Sigmoid colon (tissue), 7 donors: Measurements from ENCODE around the gene TIMP2. TPM values are rescaled to one million over a fixed set of nuclear protein-coding genes. Genes with fewer than 3 reads are reported as not detected.

Experiments used
- DNase-seq: peaks from one replicate; pipeline ENCODE4 v3.0.0-alpha.2; 2019
- H3K27ac ChIP-seq, 4 donors: fragments of 200-600 bp; sonication (generic); one replicate each; pipeline ENCODE4 v1.5.1; 2016 to 2019; ENCODE audit warnings: mild to moderate bottlenecking in 1 of 4
- H3K27me3 ChIP-seq, 3 donors: fragments of 200-600 bp; sonication (generic); one replicate each; pipeline ENCODE4 v1.5.1; 2019; ENCODE audit warnings: mild to moderate bottlenecking in 1 of 3
- H3K36me3 ChIP-seq, 4 donors: fragments of 200-600 bp; sonication (generic); one replicate each; pipeline ENCODE4 v1.5.1; 2016 to 2019
- H3K4me1 ChIP-seq, 4 donors: fragments of 200-600 bp; sonication (generic); one replicate each; pipeline ENCODE4 v1.5.1; 2017 to 2019
- H3K4me3 ChIP-seq, 4 donors: fragments of 200-600 bp; sonication (generic); one replicate each; pipeline ENCODE4 v1.5.1; 2017 to 2019; ENCODE audit warnings: mild to moderate bottlenecking in 2 of 4, moderate library complexity in 1 of 4
- H3K9me3 ChIP-seq, 4 donors: fragments of 200-600 bp in 3 of 4; sonication (generic) in 3 of 4; one replicate each; pipeline versions ENCODE4 v1.5.1 to v1.6.1; 2013 to 2019
- CTCF ChIP-seq, 4 experiments: fragments of 450-650 bp in 3 of 4; fragments of 200-600 bp in 1 of 4; IDR thresholded peaks; one replicate each; pipeline ENCODE4 v1.5.1; 2016 to 2019; ENCODE audit warnings: antibody characterized with exemption in 4 of 4, mild to moderate bottlenecking in 3 of 4, moderate library complexity in 2 of 4
- EP300 ChIP-seq, 4 donors: sonication (generic); formaldehyde crosslinking; IDR thresholded peaks; one replicate each; pipeline ENCODE4 v1.6.1; 2017; ENCODE audit warnings: antibody characterized with exemption in 4 of 4
- POLR2A ChIP-seq, 2 donors: fragments of 450-650 bp; IDR thresholded peaks; one replicate each; pipeline ENCODE4 v1.6.1; 2016; ENCODE audit warnings: antibody characterized with exemption in 2 of 2, mild to moderate bottlenecking in 2 of 2, moderate library complexity in 2 of 2
- POLR2AphosphoS5 ChIP-seq, 4 donors: sonication (generic); formaldehyde crosslinking; IDR thresholded peaks; one replicate each; pipeline ENCODE4 v1.6.1; 2017; ENCODE audit warnings: antibody characterized with exemption in 4 of 4
- WGBS, 2 donors: extraction: QIAGEN DNeasy Blood & Tissue Kit; methylation state at CpG; one replicate each; pipeline ENCODE4 v1.1.7; 2013; 5-methylcytosine and 5-hydroxymethylcytosine counted together
- intact Hi-C: fragments of 100-400 bp; cut with DNase I; formaldehyde crosslinking; loops from one replicate; pipeline ENCODE4 v1.15.1; 2023
- polyA plus RNA-seq, 3 donors: library from polyadenylated mRNA; stranded (reverse); fragments of 200-250 nt; gene quantifications; one replicate each; pipeline ENCODE4 v1.2.3, GENCODE V29; 2013
- total RNA-seq, 4 donors: library from RNA; depleted of rRNA; stranded (reverse); fragments of >200 nt; gene quantifications; one replicate each; pipeline ENCODE4 v1.1.0, GENCODE V29; 2016
- donor health status: healthy with polysubstance abuse.
- donor health status: Bipolar disorder and iron deficiency.
- donor health status: healthy.

Gene TIMP2
- 100 to 1,000 TPM; 142 to 227 (median 151) TPM for total RNA-seq
- 10 to 100 TPM; 16.4 to 58.8 (median 47.4) TPM for polyA plus RNA-seq

- peak; percentile 98 for DNase-seq
- Histone ChIP-seq H3K36me3 (no peaks in the 10 kb centered on the region), H3K4me3 (peak within 1 kb of the TSS; percentile 60 to 93 (median 80)), H3K27me3 (no peaks in the 10 kb centered on the region), H3K27ac (peak within 1 kb of the TSS; percentile 97 to 100 (median 99)), H3K9me3 (no peaks in the 10 kb centered on the region), H3K4me1 (peaks cover 0 to 49% (median 45%) of the 10 kb centered on the region in 4 donors)
- peak; percentile 89 to 98 (median 98) for TF ChIP-seq POLR2AphosphoS5 (IDR thresholded peaks at IDR 0.05)
- TF ChIP-seq EP300 (IDR thresholded peaks at IDR 0.05), result no peak
- 1% methylated on average over 52 of the region's 52 CpGs for WGBS, 2 donors
- intact Hi-C loops, result no loop called here
Measured at GRCh38 chr17:78925234-78925633, at the start of gene TIMP2. Gene TIMP2, minus strand, starts transcription at chr17:78925387. Its CDS starts 299 bp downstream, at chr17:78925088.

- WGBS, 2 donors, result 86 to 87% methylated on average over 23 of the region's 23 CpGs
- peak overlapping the region in 3 of 4 donors; percentile 72 to 78 (median 76) for H3K27ac ChIP-seq
- no peaks in the 10 kb centered on the region for H3K9me3 ChIP-seq
- TF ChIP-seq POLR2A (IDR thresholded peaks at IDR 0.05), result no peak
- TF ChIP-seq EP300 (IDR thresholded peaks at IDR 0.05), result no peak
- no peak for TF ChIP-seq POLR2AphosphoS5 (IDR thresholded peaks at IDR 0.05)
- no peak for TF ChIP-seq CTCF (IDR thresholded peaks at IDR 0.05)
- H3K4me3 ChIP-seq, result no peak overlapping the region
- no peaks in the 10 kb centered on the region for H3K27me3 ChIP-seq
- peaks cover 0 to 16% (median under 1%) of the 10 kb centered on the region in 4 donors for H3K36me3 ChIP-seq
- intact Hi-C loops, result loop anchor here (5.0 kb wide), 2 partner anchors 37 to 192 kb away; partner anchors contain the start of gene CYTH1
- H3K4me1 ChIP-seq, result peaks cover 0 to 66% (median 56%) of the 10 kb centered on the region in 4 donors
- no peak for DNase-seq
Measured at GRCh38 chr17:78973792-78974520, 48.8 kb upstream of the TIMP2 start.

GRCh38 chr17:78973196-78973595 lies 48.0 kb upstream of the TIMP2 start:
- H3K36me3 ChIP-seq, result peaks cover 0 to 24% (median 2%) of the 10 kb centered on the region in 4 donors
- WGBS, 2 donors, result 81 to 82% methylated on average over 11 of the region's 11 CpGs
- intact Hi-C loops, result loop anchor here (5.0 kb wide), 2 partner anchors 36 to 191 kb away; partner anchors contain the start of gene CYTH1
- peaks cover 0 to 58% (median 48%) of the 10 kb centered on the region in 4 donors for H3K4me1 ChIP-seq
- DNase-seq, result no peak
- H3K27me3 ChIP-seq, result no peaks in the 10 kb centered on the region
- no peak overlapping the region for H3K4me3 ChIP-seq
- peak overlapping the region in 2 of 4 donors; percentile 14 to 32 for H3K27ac ChIP-seq
- TF ChIP-seq POLR2A (IDR thresholded peaks at IDR 0.05) (no peak), POLR2AphosphoS5 (IDR thresholded peaks at IDR 0.05) (no peak), CTCF (IDR thresholded peaks at IDR 0.05) (no peak), EP300 (IDR thresholded peaks at IDR 0.05) (no peak)
- no peaks in the 10 kb centered on the region for H3K9me3 ChIP-seq

GRCh38 chr17:78972507-78973105 lies 47.4 kb upstream of the TIMP2 start:
- intact Hi-C loops, result loop anchor here (5.0 kb wide), 2 partner anchors 35 to 190 kb away; partner anchors contain the start of gene CYTH1

More at GRCh38 chr17:78972507-78973105, 47.4 kb upstream of the TIMP2 start:
- H3K4me3 ChIP-seq, result no peak overlapping the region
- DNase-seq, result no peak
- peaks cover 0 to 24% (median 2%) of the 10 kb centered on the region in 4 donors for H3K36me3 ChIP-seq
- H3K4me1 ChIP-seq, result peaks cover 0 to 52% (median 42%) of the 10 kb centered on the region in 4 donors
- no peaks in the 10 kb centered on the region for H3K27me3 ChIP-seq
- H3K27ac ChIP-seq, result peak overlapping the region in 1 of 4 donors; percentile 32
- no peak for TF ChIP-seq CTCF (IDR thresholded peaks at IDR 0.05)
- no peak for TF ChIP-seq POLR2AphosphoS5 (IDR thresholded peaks at IDR 0.05)
- no peak for TF ChIP-seq POLR2A (IDR thresholded peaks at IDR 0.05)
- no peak for TF ChIP-seq EP300 (IDR thresholded peaks at IDR 0.05)
- H3K9me3 ChIP-seq, result no peaks in the 10 kb centered on the region
- 90 to 92% methylated on average over 15 of the region's 15 CpGs for WGBS, 2 donors
